ENCODE measurements around the gene UBE2QL1.

DNA sequence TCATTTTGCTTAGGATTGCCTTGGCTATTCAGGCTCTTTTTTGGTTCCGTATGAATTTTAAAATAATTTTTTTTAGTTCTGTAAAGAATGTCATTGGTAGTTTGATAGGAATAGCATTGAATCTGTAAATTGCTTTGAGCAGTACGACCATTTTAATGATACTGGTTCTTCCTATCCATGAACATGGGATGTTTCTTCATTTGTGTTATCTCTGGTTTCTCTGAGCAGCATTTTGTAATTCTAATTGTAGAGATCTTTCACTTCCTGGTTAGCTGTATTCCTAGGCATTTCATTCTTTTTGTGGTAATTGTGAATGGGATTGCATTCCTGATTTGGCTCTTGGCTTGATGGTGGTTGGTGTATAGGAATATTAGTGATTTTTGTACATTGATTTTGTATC lies 6.3 kb upstream of the UBE2QL1 start:
- TF ChIP-seq POLR2A (IDR thresholded peaks at IDR 0.05) (no peak), POLR2AphosphoS5 (IDR thresholded peaks at IDR 0.05) (no peak), EP300 (IDR thresholded peaks at IDR 0.05) (no peak)
- TF ChIP-seq, protein P1, sequence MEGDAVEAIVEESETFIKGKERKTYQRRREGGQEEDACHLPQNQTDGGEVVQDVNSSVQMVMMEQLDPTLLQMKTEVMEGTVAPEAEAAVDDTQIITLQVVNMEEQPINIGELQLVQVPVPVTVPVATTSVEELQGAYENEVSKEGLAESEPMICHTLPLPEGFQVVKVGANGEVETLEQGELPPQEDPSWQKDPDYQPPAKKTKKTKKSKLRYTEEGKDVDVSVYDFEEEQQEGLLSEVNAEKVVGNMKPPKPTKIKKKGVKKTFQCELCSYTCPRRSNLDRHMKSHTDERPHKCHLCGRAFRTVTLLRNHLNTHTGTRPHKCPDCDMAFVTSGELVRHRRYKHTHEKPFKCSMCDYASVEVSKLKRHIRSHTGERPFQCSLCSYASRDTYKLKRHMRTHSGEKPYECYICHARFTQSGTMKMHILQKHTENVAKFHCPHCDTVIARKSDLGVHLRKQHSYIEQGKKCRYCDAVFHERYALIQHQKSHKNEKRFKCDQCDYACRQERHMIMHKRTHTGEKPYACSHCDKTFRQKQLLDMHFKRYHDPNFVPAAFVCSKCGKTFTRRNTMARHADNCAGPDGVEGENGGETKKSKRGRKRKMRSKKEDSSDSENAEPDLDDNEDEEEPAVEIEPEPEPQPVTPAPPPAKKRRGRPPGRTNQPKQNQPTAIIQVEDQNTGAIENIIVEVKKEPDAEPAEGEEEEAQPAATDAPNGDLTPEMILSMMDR (IDR thresholded peaks at IDR 0.05): no peak

All from gastroesophageal sphincter (tissue), 3 donors.